ENCODE measurements around the gene CEACAM21. TPM values are rescaled to one million over a fixed set of nuclear protein-coding genes. Genes with fewer than 3 reads are reported as not detected.

CEACAM21 gene
- total RNA-seq, 2 donors from 2014 or later: 0.44 to 0.51 TPM

DNA sequence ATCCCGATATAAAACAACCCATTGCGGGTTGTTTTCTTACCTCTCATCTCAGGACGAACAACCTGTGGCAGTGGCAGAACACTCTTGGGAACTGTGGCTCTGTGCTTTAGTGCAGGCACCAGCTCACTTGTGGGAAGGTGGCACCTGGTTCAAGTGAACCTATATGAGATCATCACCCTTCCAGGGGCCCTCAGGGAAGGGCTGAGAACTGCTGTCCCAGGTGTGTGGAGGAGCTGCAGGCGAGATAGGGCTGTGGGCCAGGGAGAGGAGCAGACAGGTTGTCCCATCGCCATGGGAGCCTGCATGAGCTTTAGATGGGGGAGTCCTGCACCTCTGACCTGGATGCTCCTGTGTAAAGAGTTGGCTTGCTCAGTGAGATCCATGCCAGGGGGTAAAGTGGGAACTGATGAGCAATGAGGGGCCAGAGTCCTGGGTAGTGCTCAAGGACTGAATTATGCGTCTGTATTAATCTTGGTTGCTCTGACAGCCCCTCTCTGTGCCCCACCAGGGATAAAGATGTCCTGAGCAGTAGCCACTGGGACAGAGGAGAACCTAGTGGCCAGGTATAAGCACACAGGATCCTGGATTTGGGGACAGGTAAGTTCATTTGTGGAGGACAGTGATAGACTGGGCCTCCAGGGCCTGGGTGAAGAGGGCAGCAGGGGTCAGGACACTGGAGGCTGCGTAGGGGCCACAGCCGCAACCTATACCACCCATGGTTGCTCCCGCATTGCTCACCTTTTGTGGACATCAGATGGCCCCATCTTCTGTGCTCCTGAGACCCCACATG is 42.2 kb downstream of the CEACAM21 start:
- DNase-seq: no peak
- TF ChIP-seq, protein P1, sequence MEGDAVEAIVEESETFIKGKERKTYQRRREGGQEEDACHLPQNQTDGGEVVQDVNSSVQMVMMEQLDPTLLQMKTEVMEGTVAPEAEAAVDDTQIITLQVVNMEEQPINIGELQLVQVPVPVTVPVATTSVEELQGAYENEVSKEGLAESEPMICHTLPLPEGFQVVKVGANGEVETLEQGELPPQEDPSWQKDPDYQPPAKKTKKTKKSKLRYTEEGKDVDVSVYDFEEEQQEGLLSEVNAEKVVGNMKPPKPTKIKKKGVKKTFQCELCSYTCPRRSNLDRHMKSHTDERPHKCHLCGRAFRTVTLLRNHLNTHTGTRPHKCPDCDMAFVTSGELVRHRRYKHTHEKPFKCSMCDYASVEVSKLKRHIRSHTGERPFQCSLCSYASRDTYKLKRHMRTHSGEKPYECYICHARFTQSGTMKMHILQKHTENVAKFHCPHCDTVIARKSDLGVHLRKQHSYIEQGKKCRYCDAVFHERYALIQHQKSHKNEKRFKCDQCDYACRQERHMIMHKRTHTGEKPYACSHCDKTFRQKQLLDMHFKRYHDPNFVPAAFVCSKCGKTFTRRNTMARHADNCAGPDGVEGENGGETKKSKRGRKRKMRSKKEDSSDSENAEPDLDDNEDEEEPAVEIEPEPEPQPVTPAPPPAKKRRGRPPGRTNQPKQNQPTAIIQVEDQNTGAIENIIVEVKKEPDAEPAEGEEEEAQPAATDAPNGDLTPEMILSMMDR (conservative IDR thresholded peaks at IDR 0.05): no peak
- WGBS, 2 experiments (ENCODE audit: insufficient coverage in 1 of 2, insufficient read length in 1 of 2): 62 to 67% methylated on average over 5 to 9 of the region's 9 CpGs
- H3K27ac ChIP-seq (ENCODE audit: low read depth, low read length): no peak overlapping the region
- Mint-ChIP-seq H3K27ac (no peak overlapping the region), H3K36me3 (ENCODE audit: low read depth) (no peaks in the 10 kb centered on the region), H3K4me1 (no peaks in the 10 kb centered on the region), H3K9me3 (peaks cover 86% of the 10 kb centered on the region), H3K4me3 (no peak overlapping the region), H3K27me3 (ENCODE audit: insufficient read depth) (no peaks in the 10 kb centered on the region)
- H3K9ac ChIP-seq (ENCODE audit: extremely low read depth, low read length, poor library complexity, severe bottlenecking): no peak overlapping the region
- H3K4me3 ChIP-seq (ENCODE audit: low read length): no peak overlapping the region
- H3K27me3 ChIP-seq (ENCODE audit: control insufficient read depth, insufficient read depth, low read length, poor library complexity, severe bottlenecking): no peaks in the 10 kb centered on the region
- H3K4me1 ChIP-seq (ENCODE audit: control insufficient read depth, insufficient read depth, low read length): no peaks in the 10 kb centered on the region
- H3K36me3 ChIP-seq (ENCODE audit: control insufficient read depth, insufficient read depth, low read length): no peaks in the 10 kb centered on the region
- H3K9me3 ChIP-seq (ENCODE audit: control insufficient read depth, low read length): no peaks in the 10 kb centered on the region

GRCh38 chr19:41619018-41619556 is 43.1 kb downstream of the CEACAM21 start:
- Mint-ChIP-seq H3K27ac (no peak overlapping the region), H3K4me3 (no peak overlapping the region), H3K9me3 (peaks cover 86% of the 10 kb centered on the region), H3K36me3 (ENCODE audit: low read depth) (no peaks in the 10 kb centered on the region), H3K27me3 (ENCODE audit: insufficient read depth) (no peaks in the 10 kb centered on the region), H3K4me1 (no peaks in the 10 kb centered on the region)
- WGBS, 2 experiments (ENCODE audit: insufficient coverage in 1 of 2, insufficient read length in 1 of 2): 14 to 62% methylated on average over 1 to 7 of the region's 7 CpGs
- TF ChIP-seq, protein P1 (conservative IDR thresholded peaks at IDR 0.05): no peak
- H3K27ac ChIP-seq (ENCODE audit: low read depth, low read length): no peak overlapping the region
- H3K9ac ChIP-seq (ENCODE audit: extremely low read depth, low read length, poor library complexity, severe bottlenecking): no peak overlapping the region
- H3K27me3 ChIP-seq (ENCODE audit: control insufficient read depth, insufficient read depth, low read length, poor library complexity, severe bottlenecking): no peaks in the 10 kb centered on the region
- DNase-seq: no peak
- H3K4me3 ChIP-seq (ENCODE audit: low read length): no peak overlapping the region
- no peaks in the 10 kb centered on the region for H3K4me1 ChIP-seq (ENCODE audit: control insufficient read depth, insufficient read depth, low read length)
- H3K36me3 ChIP-seq (ENCODE audit: control insufficient read depth, insufficient read depth, low read length): no peaks in the 10 kb centered on the region
- no peaks in the 10 kb centered on the region for H3K9me3 ChIP-seq (ENCODE audit: control insufficient read depth, low read length)

DNA sequence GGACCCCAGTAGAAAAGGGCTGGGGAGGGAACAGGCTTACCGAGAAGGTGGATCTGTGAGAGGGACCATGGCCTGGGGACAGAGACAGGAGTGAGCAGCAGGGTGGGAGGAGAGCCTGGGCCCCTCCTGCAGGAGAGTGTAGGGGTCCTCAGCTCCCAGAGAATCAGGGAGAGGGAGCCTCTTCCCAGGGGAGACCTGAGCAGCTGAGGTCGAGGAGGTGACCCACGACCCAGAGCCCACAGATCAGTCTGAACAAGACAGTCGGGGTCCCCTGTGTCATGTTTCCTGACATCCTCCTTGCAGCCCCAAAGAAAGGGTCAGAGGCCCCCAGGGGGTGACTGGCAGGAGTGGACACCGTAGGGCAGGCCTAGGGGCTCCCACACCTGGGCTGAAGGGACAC is 44.2 kb downstream of the CEACAM21 start:
- no peaks in the 10 kb centered on the region for H3K4me1 ChIP-seq (ENCODE audit: control insufficient read depth, insufficient read depth, low read length)
- no peak overlapping the region for H3K9ac ChIP-seq (ENCODE audit: extremely low read depth, low read length, poor library complexity, severe bottlenecking)
- no peaks in the 10 kb centered on the region for H3K36me3 ChIP-seq (ENCODE audit: control insufficient read depth, insufficient read depth, low read length)
- Mint-ChIP-seq H3K4me1 (no peaks in the 10 kb centered on the region), H3K4me3 (no peak overlapping the region), H3K27me3 (ENCODE audit: insufficient read depth) (no peaks in the 10 kb centered on the region), H3K27ac (no peak overlapping the region), H3K9me3 (peaks cover 86% of the 10 kb centered on the region), H3K36me3 (ENCODE audit: low read depth) (no peaks in the 10 kb centered on the region)
- no peak overlapping the region for H3K27ac ChIP-seq (ENCODE audit: low read depth, low read length)
- DNase-seq: no peak
- WGBS, 2 experiments (ENCODE audit: insufficient coverage in 1 of 2, insufficient read length in 1 of 2): 57 to 71% methylated on average over 1 to 5 of the region's 5 CpGs
- TF ChIP-seq, protein P1 (conservative IDR thresholded peaks at IDR 0.05): no peak
- H3K4me3 ChIP-seq (ENCODE audit: low read length): no peak overlapping the region
- no peaks in the 10 kb centered on the region for H3K27me3 ChIP-seq (ENCODE audit: control insufficient read depth, insufficient read depth, low read length, poor library complexity, severe bottlenecking)
- no peaks in the 10 kb centered on the region for H3K9me3 ChIP-seq (ENCODE audit: control insufficient read depth, low read length)
